NB4 (cell line): ENCODE results near the gene IL22RA2.

Experiments used
- CTCF ChIP-seq: IDR thresholded peaks from one replicate; pipeline ENCODE4 v1.5.1; 2012; ENCODE audit warnings: low read depth, low read length
- MAX ChIP-seq: IDR thresholded peaks from 2 replicates; pipeline ENCODE4 v1.6.1; 2011; ENCODE audit warnings: low read depth, low read length
- POLR2A ChIP-seq: IDR thresholded peaks from 2 replicates; pipeline ENCODE4 v1.6.1; 2011; ENCODE audit warnings: mild to moderate bottlenecking; ENCODE audit not compliant: insufficient read length; ENCODE audit errors: extremely low read depth

- TF ChIP-seq CTCF, result no peak
- no peak for TF ChIP-seq POLR2A
- no peak for TF ChIP-seq MAX
These were observed 39.0 kb downstream of the IL22RA2 start for GRCh38 chr6:137134483-137134882.
